LNCaP clone FGC (cell line): Measurements from ENCODE around the gene MEAF6.

Experiments
- DNase-seq: peaks from one replicate; pipeline ENCODE4 v3.0.0-alpha.2; 2011; ENCODE audit warnings: low read depth
- H3K4me3 ChIP-seq: 2 replicates; pipeline ENCODE4 v1.5.1; 2011; ENCODE audit warnings: mild to moderate bottlenecking, low read depth, low read length, control low read depth
- TF ChIP-seq, protein P1 (sequence below): IDR thresholded peaks from 2 replicates; pipeline ENCODE4 v1.5.1; 2012; ENCODE audit warnings: mild to moderate bottlenecking; ENCODE audit not compliant: control insufficient read depth, insufficient read depth; ENCODE audit errors: extremely low read depth

MEAF6 gene

DNA sequence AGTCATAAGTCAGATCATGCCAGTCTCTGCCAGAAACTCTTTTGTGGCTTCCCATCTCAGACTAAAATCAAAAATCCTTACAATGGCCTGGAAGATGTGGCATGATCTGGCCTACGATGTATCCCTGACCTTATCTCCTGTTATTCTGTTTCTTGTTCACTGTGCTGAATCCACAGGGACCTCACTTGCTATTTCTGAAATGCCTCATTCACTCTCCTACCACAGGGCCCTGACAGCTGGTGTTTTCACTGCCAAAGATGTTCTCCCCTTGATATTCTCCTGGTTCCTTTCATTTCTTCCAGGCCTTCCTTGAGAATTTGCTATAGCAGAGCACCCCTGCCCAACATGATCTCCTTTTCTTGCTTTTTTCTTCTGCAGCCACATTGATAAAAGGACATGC is 43.8 kb upstream of the MEAF6 start:
- DNase-seq: no peak
- H3K4me3 ChIP-seq: no peak overlapping the region
- TF ChIP-seq, protein P1, sequence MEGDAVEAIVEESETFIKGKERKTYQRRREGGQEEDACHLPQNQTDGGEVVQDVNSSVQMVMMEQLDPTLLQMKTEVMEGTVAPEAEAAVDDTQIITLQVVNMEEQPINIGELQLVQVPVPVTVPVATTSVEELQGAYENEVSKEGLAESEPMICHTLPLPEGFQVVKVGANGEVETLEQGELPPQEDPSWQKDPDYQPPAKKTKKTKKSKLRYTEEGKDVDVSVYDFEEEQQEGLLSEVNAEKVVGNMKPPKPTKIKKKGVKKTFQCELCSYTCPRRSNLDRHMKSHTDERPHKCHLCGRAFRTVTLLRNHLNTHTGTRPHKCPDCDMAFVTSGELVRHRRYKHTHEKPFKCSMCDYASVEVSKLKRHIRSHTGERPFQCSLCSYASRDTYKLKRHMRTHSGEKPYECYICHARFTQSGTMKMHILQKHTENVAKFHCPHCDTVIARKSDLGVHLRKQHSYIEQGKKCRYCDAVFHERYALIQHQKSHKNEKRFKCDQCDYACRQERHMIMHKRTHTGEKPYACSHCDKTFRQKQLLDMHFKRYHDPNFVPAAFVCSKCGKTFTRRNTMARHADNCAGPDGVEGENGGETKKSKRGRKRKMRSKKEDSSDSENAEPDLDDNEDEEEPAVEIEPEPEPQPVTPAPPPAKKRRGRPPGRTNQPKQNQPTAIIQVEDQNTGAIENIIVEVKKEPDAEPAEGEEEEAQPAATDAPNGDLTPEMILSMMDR: no peak

DNA sequence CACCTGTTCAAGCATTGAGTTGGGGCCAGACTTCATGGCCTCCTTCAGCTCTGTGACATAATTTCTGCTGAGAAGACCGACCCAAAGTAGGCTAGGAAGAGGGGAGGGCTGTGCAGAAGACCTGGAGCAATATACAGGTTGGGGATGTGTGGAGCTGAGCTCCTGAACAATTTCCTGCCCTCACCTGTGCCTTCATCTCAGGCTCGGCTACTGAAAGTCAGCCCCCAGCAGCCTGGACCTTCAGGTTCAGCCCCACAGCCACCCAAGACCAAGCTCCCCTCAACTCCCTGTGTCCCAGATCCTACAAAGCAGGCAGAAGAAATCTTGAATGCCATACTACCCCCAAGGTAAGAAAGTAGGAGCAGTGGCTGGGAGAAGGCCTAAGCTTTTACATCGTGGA is 42.8 kb upstream of the MEAF6 start:
- H3K4me3 ChIP-seq: peak overlapping the region; percentile 27
- no peak for DNase-seq
- TF ChIP-seq, protein P1: no peak

DNA sequence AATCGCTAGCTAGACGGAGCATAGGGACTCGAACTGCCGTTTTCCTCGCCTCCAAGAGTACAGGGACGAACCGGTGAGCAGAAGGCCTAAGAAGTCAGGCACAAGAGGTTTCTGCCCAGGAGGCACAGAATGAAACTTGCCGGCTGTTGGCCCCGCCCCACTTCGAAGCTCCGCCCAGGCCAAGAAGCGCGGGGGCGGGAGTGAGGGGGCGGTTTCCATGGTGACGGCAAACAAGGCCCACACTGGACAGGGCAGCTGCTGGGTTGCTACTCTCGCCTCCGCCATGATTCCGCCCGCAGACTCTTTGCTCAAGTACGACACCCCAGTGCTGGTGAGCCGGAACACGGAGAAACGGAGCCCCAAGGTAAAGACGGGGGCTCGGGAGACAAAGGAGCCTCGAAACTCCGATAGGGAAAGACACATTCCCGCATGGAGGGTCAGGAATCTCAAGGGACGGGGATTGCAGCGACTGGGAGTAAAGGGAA is 42.2 kb upstream of the MEAF6 start, which contains the start of gene DNALI1:
Gene DNALI1 (plus strand): TSS at position 229 of the 485 bp plus-strand sequence. CDS start 55 bp downstream, at position 284.
- no peak for DNase-seq
- TF ChIP-seq, protein P1: no peak
- H3K4me3 ChIP-seq: peak within 1 kb of the TSS; percentile 27

DNA sequence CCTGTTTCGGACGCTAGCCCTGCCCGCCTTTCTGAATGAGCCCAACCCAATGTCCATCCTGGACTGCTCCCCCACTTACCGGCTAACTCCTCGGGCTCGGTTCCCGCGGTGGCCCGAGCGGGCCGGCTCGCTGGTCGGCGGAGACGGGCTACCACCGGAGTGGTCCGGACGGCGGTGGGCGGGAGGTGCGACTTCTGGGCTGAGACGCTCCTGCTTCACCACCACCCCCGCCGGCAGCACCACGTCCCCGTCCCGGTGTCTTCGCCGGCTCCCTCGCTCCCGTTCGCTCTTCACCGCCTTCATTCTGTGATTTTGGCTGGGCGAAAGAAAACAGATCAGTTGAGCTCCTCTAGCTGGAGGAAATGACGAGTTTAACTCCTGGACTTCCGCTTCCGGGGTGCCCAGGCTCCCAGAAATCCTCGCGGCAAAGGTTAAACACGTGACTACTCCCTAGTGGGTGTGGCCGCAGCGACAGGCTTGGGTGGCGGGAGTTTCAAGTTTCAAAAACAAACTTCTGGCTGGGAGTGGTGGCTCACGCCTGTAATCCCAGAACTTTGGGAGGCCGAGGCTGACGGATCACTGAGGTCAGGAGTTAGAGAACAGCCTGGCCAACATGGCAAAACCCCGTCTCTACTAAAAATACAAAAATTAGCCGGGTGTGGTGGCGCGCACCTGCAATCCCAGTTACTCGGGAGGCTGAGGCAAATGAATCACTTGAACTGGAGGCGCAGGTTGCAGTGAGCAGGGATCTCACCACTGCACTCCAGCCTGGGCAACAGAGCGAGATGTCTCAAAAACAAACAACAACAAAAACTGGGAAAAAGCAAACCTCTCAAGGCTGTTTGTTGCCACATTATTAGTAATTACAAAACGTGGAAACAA is 39.6 kb upstream of the MEAF6 start, which contains the start of gene SNIP1:
Gene SNIP1 (minus strand): TSS at position 367 of the 882 bp plus-strand sequence. CDS start 64 bp downstream, at position 303.
- TF ChIP-seq, protein P1: no peak
- peak; percentile 80 for DNase-seq
- peak within 1 kb of the TSS; percentile 100 for H3K4me3 ChIP-seq

DNA sequence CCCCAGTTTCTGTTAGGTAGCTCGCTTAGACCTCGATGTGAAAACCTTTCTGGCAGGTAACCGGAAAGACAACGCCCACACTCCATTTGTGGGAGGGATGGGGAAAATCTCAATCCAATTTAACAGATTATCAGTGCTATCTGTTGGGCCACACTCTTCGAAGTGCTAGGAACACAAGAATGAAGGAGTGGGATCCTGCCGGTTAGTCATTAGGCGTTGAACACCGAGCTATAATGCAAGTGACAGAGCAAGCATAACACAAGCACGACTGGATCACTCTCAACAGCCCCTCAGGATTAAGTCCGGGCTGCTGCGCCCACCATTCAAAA is 39.0 kb upstream of the MEAF6 start:
- H3K4me3 ChIP-seq: peak overlapping the region; percentile 100

DNA sequence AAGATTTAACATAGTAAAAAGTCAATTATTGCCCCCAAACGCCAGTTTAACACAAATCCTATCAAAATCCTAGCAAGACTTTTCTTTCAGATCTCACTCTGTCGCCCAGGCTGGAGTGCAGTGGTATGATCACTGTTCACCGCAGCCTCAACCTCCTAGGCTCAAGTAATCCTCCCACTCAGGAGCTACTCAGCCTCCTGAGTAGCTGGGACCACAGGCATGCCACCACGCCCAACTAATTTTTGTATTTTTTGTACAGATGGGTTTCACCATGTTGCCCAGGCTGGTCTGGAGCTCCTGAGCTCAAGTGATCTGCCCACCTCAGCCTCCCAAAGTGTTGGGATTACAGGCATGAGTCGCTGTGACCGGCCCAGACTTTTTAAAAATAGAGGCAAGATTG is 34.8 kb upstream of the MEAF6 start:
- DNase-seq: no peak
- TF ChIP-seq, protein P1: no peak
- H3K4me3 ChIP-seq: no peak overlapping the region

More for the DNA sequence above, 39.0 kb upstream of the MEAF6 start:
- TF ChIP-seq, protein P1: no peak
- no peak for DNase-seq
